ENCODE data around the gene ZCCHC8.

ZCCHC8 gene

GRCh38 chr12:122459211-122459610 lies 41.5 kb downstream of the ZCCHC8 start:
- H3K27ac Mint-ChIP-seq = no peak overlapping the region
- no peak for DNase-seq
- no peaks in the 10 kb centered on the region for H3K36me3 Mint-ChIP-seq (ENCODE audit: low read depth)
- no peak overlapping the region for H3K4me3 Mint-ChIP-seq
- no peak for TF ChIP-seq CTCF (IDR thresholded peaks at IDR 0.05)
- H3K27me3 Mint-ChIP-seq (ENCODE audit: low read depth, poor library complexity) = peaks cover 3% of the 10 kb centered on the region
- no peaks in the 10 kb centered on the region for H3K4me1 Mint-ChIP-seq
- H3K9me3 Mint-ChIP-seq = no peaks in the 10 kb centered on the region

- H3K27me3 Mint-ChIP-seq (ENCODE audit: low read depth, poor library complexity) = peaks cover 3% of the 10 kb centered on the region
- DNase-seq = no peak
Observed at GRCh38 chr12:122458105-122459035, 42.4 kb downstream of the ZCCHC8 start.

GRCh38 chr12:122457627-122458026 lies 43.1 kb downstream of the ZCCHC8 start:
- DNase-seq = no peak
- Mint-ChIP-seq H3K27me3 (ENCODE audit: low read depth, poor library complexity) (peaks cover 3% of the 10 kb centered on the region), H3K9me3 (no peaks in the 10 kb centered on the region), H3K4me3 (no peak overlapping the region), H3K36me3 (ENCODE audit: low read depth) (no peaks in the 10 kb centered on the region), H3K4me1 (no peaks in the 10 kb centered on the region), H3K27ac (no peak overlapping the region)
- TF ChIP-seq CTCF (IDR thresholded peaks at IDR 0.05) = no peak

More at GRCh38 chr12:122458105-122459035, 42.4 kb downstream of the ZCCHC8 start:
- no peaks in the 10 kb centered on the region for H3K36me3 Mint-ChIP-seq (ENCODE audit: low read depth)
- no peaks in the 10 kb centered on the region for H3K4me1 Mint-ChIP-seq
- no peaks in the 10 kb centered on the region for H3K9me3 Mint-ChIP-seq
- H3K27ac Mint-ChIP-seq = no peak overlapping the region
- no peak overlapping the region for H3K4me3 Mint-ChIP-seq
- no peak for TF ChIP-seq CTCF (IDR thresholded peaks at IDR 0.05)

GRCh38 chr12:122454739-122455138 lies 46.0 kb downstream of the ZCCHC8 start:
- H3K36me3 Mint-ChIP-seq (ENCODE audit: low read depth) = no peaks in the 10 kb centered on the region
- no peaks in the 10 kb centered on the region for H3K4me1 Mint-ChIP-seq
- H3K4me3 Mint-ChIP-seq = no peak overlapping the region
- no peak overlapping the region for H3K27ac Mint-ChIP-seq
- H3K27me3 Mint-ChIP-seq (ENCODE audit: low read depth, poor library complexity) = peaks cover 1% of the 10 kb centered on the region
- no peak for DNase-seq
- H3K9me3 Mint-ChIP-seq = no peaks in the 10 kb centered on the region
- no peak for TF ChIP-seq CTCF (IDR thresholded peaks at IDR 0.05)

- H3K27ac Mint-ChIP-seq = no peak overlapping the region
- no peak for DNase-seq
- no peaks in the 10 kb centered on the region for H3K9me3 Mint-ChIP-seq
- no peaks in the 10 kb centered on the region for H3K4me1 Mint-ChIP-seq
- no peaks in the 10 kb centered on the region for H3K36me3 Mint-ChIP-seq (ENCODE audit: low read depth)
- no peaks in the 10 kb centered on the region for H3K27me3 Mint-ChIP-seq (ENCODE audit: low read depth, poor library complexity)
- H3K4me3 Mint-ChIP-seq = no peak overlapping the region
- no peak for TF ChIP-seq CTCF (IDR thresholded peaks at IDR 0.05)
Observed at GRCh38 chr12:122454250-122454721, 46.4 kb downstream of the ZCCHC8 start.

Data from nephron progenitor cell (in vitro differentiated cells).